Measurements from ENCODE around the gene EBNA1BP2.
"Not testable (repeated sequence)": the region's sequence is repeated elsewhere in the genome, so short reads cannot be mapped to it uniquely, and the experiment has no call there.

The EBNA1BP2 gene

DNA sequence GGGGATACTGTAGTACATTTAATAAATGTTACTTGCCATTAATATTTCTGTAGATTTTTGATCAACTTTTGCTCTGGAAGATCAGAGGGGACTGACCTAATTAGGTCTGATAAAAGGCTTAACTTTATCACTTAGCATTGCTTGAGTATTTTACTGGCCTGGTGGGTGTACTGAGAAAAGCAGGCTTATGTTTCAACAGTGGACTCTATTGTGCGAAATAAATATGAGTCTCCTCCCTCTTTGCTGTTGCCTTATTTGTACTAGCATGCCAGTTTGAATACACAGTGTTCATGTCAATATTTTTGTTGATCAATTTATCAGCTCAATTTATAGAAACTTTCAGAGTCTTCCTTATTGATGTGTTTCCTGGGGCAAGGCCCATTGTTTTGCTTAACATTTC lies 49.1 kb downstream of the EBNA1BP2 start:
- no peak overlapping the region for H3K27ac ChIP-seq (ENCODE audit: low read length)
- H3K36me3 ChIP-seq (ENCODE audit: control insufficient read depth, insufficient read depth, low read length), result no peaks in the 10 kb centered on the region
- H3K4me3 ChIP-seq (ENCODE audit: low read length), result no peak overlapping the region
- no peak for DNase-seq (ENCODE audit: low read depth, low spot score)
- no CpG with 5 or more reads among the region's 1 CpG for WGBS (ENCODE audit: insufficient coverage, insufficient read length)
- H3K4me1 ChIP-seq (ENCODE audit: control insufficient read depth, insufficient read depth, low read length), result no peaks in the 10 kb centered on the region
- no peaks in the 10 kb centered on the region for H3K9me3 ChIP-seq (ENCODE audit: control insufficient read depth, insufficient read depth, low read length)
- no peaks in the 10 kb centered on the region for H3K27me3 ChIP-seq (ENCODE audit: control insufficient read depth, insufficient read depth, low read length)

DNA sequence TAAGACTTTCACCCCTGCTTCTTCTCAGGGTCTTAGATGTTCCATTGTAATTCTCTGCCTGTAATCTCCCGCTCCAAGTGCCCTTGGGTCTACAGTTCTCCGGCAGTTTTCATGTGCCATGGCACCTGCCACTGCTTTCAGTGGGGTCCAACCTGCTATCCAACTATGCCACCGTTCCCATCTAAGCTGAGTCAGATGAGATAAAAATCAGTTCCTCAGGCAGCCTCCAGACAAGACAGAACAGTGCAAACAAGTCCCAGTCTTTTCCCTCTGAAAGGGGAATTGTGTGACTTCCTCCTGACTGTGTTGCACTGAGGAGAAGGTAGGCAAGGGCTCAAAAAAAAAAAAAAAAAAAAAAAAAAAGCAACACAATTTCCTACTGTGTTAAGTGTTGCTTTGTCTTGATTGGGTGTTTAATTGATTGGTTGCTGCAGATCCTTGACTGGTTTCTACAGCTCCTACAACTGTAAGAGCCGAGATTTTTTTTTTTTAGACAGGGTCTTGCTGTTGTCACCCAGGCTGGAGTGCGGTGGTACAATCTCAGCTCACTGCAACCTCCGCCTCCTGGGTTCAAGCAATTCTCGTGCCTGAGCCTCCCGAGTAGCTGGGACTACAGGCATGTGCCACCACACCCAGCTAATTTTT lies 50.7 kb downstream of the EBNA1BP2 start:
- Histone ChIP-seq H3K27me3 (ENCODE audit: control insufficient read depth, insufficient read depth, low read length) (no peaks in the 10 kb centered on the region), H3K4me3 (ENCODE audit: low read length) (no peak overlapping the region), H3K27ac (ENCODE audit: low read length) (no peak overlapping the region), H3K4me1 (ENCODE audit: control insufficient read depth, insufficient read depth, low read length) (no peaks in the 10 kb centered on the region), H3K36me3 (ENCODE audit: control insufficient read depth, insufficient read depth, low read length) (no peaks in the 10 kb centered on the region), H3K9me3 (ENCODE audit: control insufficient read depth, insufficient read depth, low read length) (no peaks in the 10 kb centered on the region)
- no CpG with 5 or more reads among the region's 8 CpGs for WGBS (ENCODE audit: insufficient coverage, insufficient read length)
- DNase-seq (ENCODE audit: low read depth, low spot score), result no peak

GRCh38 chr1:43119928-43120586 lies 52.0 kb downstream of the EBNA1BP2 start:
- not testable (repeated sequence) for H3K9me3 ChIP-seq (ENCODE audit: control insufficient read depth, insufficient read depth, low read length); DNase-seq (ENCODE audit: low read depth, low spot score); H3K27me3 ChIP-seq (ENCODE audit: control insufficient read depth, insufficient read depth, low read length); H3K27ac ChIP-seq (ENCODE audit: low read length); H3K36me3 ChIP-seq (ENCODE audit: control insufficient read depth, insufficient read depth, low read length); H3K4me1 ChIP-seq (ENCODE audit: control insufficient read depth, insufficient read depth, low read length)
- WGBS (ENCODE audit: insufficient coverage, insufficient read length), result no CpG with 5 or more reads among the region's 35 CpGs
- H3K4me3 ChIP-seq (ENCODE audit: low read length), result peak overlapping the region; percentile 26; the same call in 1 of the 2 replicates

Data from iPS DF 6.9 (cell line).